WERI-Rb-1 (cell line): Measurements from ENCODE around the gene RSPRY1.

Source experiments
- DNase-seq: peaks from one replicate; pipeline ENCODE4 v3.0.0-alpha.2; 2020
- H3K27ac ChIP-seq: fragments of 250-450 bp; sonication (Bioruptor Pico); 2 replicates; pipeline ENCODE4 v1.5.1; 2020; ENCODE audit warnings: mild to moderate bottlenecking, moderate library complexity
- H3K27me3 ChIP-seq: fragments of 250-450 bp; sonication (Bioruptor Pico); 2 replicates; pipeline ENCODE4 v1.5.1; 2021; ENCODE audit warnings: mild to moderate bottlenecking, low read depth, moderate library complexity; ENCODE audit not compliant: insufficient read depth, severe bottlenecking
- H3K36me3 ChIP-seq: fragments of 250-450 bp; sonication (Bioruptor Pico); 2 replicates; pipeline ENCODE4 v1.5.1; 2020; ENCODE audit warnings: mild to moderate bottlenecking, moderate library complexity
- H3K4me3 ChIP-seq: 2 replicates; pipeline ENCODE4 v1.5.1; 2011; ENCODE audit warnings: low read depth, mild to moderate bottlenecking, control low read depth, low read length
- H3K9me3 ChIP-seq: fragments of 250-450 bp; sonication (Bioruptor Pico); 2 replicates; pipeline ENCODE4 v1.5.1; 2021; ENCODE audit warnings: mild to moderate bottlenecking, moderate library complexity; ENCODE audit not compliant: severe bottlenecking
- CTCF ChIP-seq: IDR thresholded peaks from 2 replicates; pipeline ENCODE4 v1.5.1; 2011; ENCODE audit warnings: low read depth, mild to moderate bottlenecking, control low read depth, inconsistent platforms, low read length

Gene RSPRY1

GRCh38 chr16:57226701-57227621 lies 40.8 kb downstream of the RSPRY1 start:
- no peaks in the 10 kb centered on the region for H3K27me3 ChIP-seq
- no peak overlapping the region for H3K27ac ChIP-seq
- H3K36me3 ChIP-seq = peaks cover 87% of the 10 kb centered on the region
- TF ChIP-seq CTCF = no peak
- no peak overlapping the region for H3K4me3 ChIP-seq
- no peak for DNase-seq
- H3K9me3 ChIP-seq = no peaks in the 10 kb centered on the region

GRCh38 chr16:57229079-57229478 lies 43.0 kb downstream of the RSPRY1 start:
- no peaks in the 10 kb centered on the region for H3K9me3 ChIP-seq
- no peak overlapping the region for H3K4me3 ChIP-seq
- no peak overlapping the region for H3K27ac ChIP-seq
- peaks cover 87% of the 10 kb centered on the region for H3K36me3 ChIP-seq
- DNase-seq = no peak
- TF ChIP-seq CTCF = no peak
- no peaks in the 10 kb centered on the region for H3K27me3 ChIP-seq

- DNase-seq = no peak
- Histone ChIP-seq H3K4me3 (no peak overlapping the region), H3K27me3 (no peaks in the 10 kb centered on the region), H3K27ac (no peak overlapping the region), H3K36me3 (peaks cover 86% of the 10 kb centered on the region), H3K9me3 (no peaks in the 10 kb centered on the region)
- TF ChIP-seq CTCF = no peak
Measured at GRCh38 chr16:57231821-57232350, 45.8 kb downstream of the RSPRY1 start.

- H3K27ac ChIP-seq = no peak overlapping the region
- no peaks in the 10 kb centered on the region for H3K27me3 ChIP-seq
- DNase-seq = no peak
- H3K4me3 ChIP-seq = no peak overlapping the region
- H3K9me3 ChIP-seq = no peaks in the 10 kb centered on the region
- no peak for TF ChIP-seq CTCF
- peaks cover 79% of the 10 kb centered on the region for H3K36me3 ChIP-seq
Measured at GRCh38 chr16:57233944-57234706, 48.0 kb downstream of the RSPRY1 start.

GRCh38 chr16:57234707-57235092 lies 48.6 kb downstream of the RSPRY1 start:
- DNase-seq = no peak
- no peak overlapping the region for H3K27ac ChIP-seq
- no peak for TF ChIP-seq CTCF
- H3K4me3 ChIP-seq = no peak overlapping the region
- H3K9me3 ChIP-seq = no peaks in the 10 kb centered on the region
- H3K36me3 ChIP-seq = peaks cover 79% of the 10 kb centered on the region
- H3K27me3 ChIP-seq = no peaks in the 10 kb centered on the region
